EL (cell line): ENCODE results near the gene SMO.

Experiments
- DNase-seq: peaks from one replicate; pipeline ENCODE4 v3.0.0-alpha.2; 2016

The SMO gene

GRCh38 chr7:129188372-129188891 is at the start of gene SMO:
Gene SMO, plus strand, starts transcription at chr7:129188633. Its CDS starts 519 bp downstream, at chr7:129189152.
- DNase-seq, result peak; percentile 53

- DNase-seq, result no peak
Observed at GRCh38 chr7:129143724-129144094, 44.7 kb upstream of the SMO start.

GRCh38 chr7:129144095-129144833 is 44.2 kb upstream of the SMO start, which contains the start of gene TSPAN33:
Gene TSPAN33, plus strand, starts transcription at chr7:129144707. Its CDS starts 274 bp downstream, at chr7:129144981.
- peak; percentile 68 for DNase-seq

- no peak for DNase-seq
Observed at GRCh38 chr7:129144834-129145668, 43.4 kb upstream of the SMO start.

GRCh38 chr7:129146237-129146979 is 42.0 kb upstream of the SMO start:
- DNase-seq, result no peak

GRCh38 chr7:129147731-129148130 is 40.7 kb upstream of the SMO start:
- DNase-seq, result no peak

GRCh38 chr7:129149511-129149910 is 38.9 kb upstream of the SMO start:
- no peak for DNase-seq

- DNase-seq, result no peak
Observed at GRCh38 chr7:129150199-129150996, 38.0 kb upstream of the SMO start.

GRCh38 chr7:129157651-129158050 is 30.8 kb upstream of the SMO start:
- DNase-seq, result no peak

- DNase-seq, result no peak
Observed at GRCh38 chr7:129159539-129159938, 28.9 kb upstream of the SMO start.

- no peak for DNase-seq
Observed at GRCh38 chr7:129160161-129160905, 28.1 kb upstream of the SMO start.

- DNase-seq, result no peak
Observed at GRCh38 chr7:129161524-129162225, 26.8 kb upstream of the SMO start.

- no peak for DNase-seq
Observed at GRCh38 chr7:129162732-129163131, 25.7 kb upstream of the SMO start.

- peak; percentile 46 for DNase-seq
Observed at GRCh38 chr7:129163875-129164544, 24.4 kb upstream of the SMO start.

GRCh38 chr7:129166745-129167144 is 21.7 kb upstream of the SMO start:
- no peak for DNase-seq

- DNase-seq, result no peak
Observed at GRCh38 chr7:129167817-129168216, 20.6 kb upstream of the SMO start.

GRCh38 chr7:129168231-129169021 is 20.0 kb upstream of the SMO start:
- no peak for DNase-seq

- DNase-seq, result peak; percentile 33
Observed at GRCh38 chr7:129169171-129169671, 19.2 kb upstream of the SMO start.
